Prostate gland (tissue), 2 donors: ENCODE results near the gene WWC2.

Experiments used
- POLR2A ChIP-seq: fragments of 450-650 bp; IDR thresholded peaks from one replicate; pipeline ENCODE4 v1.6.1; 2016; ENCODE audit warnings: antibody characterized with exemption, mild to moderate bottlenecking
- POLR2AphosphoS5 ChIP-seq: sonication (generic); formaldehyde crosslinking; IDR thresholded peaks from one replicate; pipeline ENCODE4 v1.6.1; 2017; ENCODE audit warnings: antibody characterized with exemption
- TF ChIP-seq, protein P1 (sequence below), 4 experiments: fragments of 200-600 bp in 2 of 4; fragments of 450-650 bp in 2 of 4; sonication (generic) in 2 of 4; IDR thresholded peaks; 1 replicate in 3 of 4; 2 replicates in 1 of 4; pipeline ENCODE4 v1.5.1; 2016 to 2019; ENCODE audit warnings: antibody characterized with exemption in 4 of 4, mild to moderate bottlenecking in 2 of 4, moderate library complexity in 2 of 4

DNA sequence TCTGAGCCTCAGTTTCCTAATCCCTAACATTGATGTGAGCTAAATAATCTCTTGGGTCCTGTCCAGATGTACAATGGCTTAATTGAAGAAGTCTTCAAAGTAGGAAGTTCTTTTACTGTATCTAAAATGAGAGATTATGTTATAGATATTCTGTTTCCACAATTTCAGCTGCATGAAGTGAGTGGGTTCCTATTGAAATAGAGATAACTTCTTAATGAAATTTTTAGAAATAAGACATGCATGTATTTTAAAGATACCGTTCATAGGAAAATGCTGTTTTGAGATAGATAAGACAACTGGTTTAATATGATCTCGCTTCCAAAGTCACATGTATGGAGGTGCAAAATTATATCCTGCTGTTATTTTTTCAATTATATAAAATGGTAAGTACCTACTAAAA is 149.1 kb downstream of the WWC2 start:
- TF ChIP-seq, protein P1, sequence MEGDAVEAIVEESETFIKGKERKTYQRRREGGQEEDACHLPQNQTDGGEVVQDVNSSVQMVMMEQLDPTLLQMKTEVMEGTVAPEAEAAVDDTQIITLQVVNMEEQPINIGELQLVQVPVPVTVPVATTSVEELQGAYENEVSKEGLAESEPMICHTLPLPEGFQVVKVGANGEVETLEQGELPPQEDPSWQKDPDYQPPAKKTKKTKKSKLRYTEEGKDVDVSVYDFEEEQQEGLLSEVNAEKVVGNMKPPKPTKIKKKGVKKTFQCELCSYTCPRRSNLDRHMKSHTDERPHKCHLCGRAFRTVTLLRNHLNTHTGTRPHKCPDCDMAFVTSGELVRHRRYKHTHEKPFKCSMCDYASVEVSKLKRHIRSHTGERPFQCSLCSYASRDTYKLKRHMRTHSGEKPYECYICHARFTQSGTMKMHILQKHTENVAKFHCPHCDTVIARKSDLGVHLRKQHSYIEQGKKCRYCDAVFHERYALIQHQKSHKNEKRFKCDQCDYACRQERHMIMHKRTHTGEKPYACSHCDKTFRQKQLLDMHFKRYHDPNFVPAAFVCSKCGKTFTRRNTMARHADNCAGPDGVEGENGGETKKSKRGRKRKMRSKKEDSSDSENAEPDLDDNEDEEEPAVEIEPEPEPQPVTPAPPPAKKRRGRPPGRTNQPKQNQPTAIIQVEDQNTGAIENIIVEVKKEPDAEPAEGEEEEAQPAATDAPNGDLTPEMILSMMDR (IDR thresholded peaks at IDR 0.05), result no peak
- no peak for TF ChIP-seq POLR2A
- no peak for TF ChIP-seq POLR2AphosphoS5
